GM20000 (cell line): ENCODE measurements around the gene CLIC5.

ENCODE experiments used
- DNase-seq: peaks from one replicate; pipeline ENCODE4 v3.0.0; 2012; ENCODE audit warnings: low spot score
- CTCF ChIP-seq: IDR thresholded peaks from 2 replicates; pipeline ENCODE4 v1.5.1; 2012; ENCODE audit warnings: mild to moderate bottlenecking, control low read depth; ENCODE audit errors: extremely low read depth, missing control alignments

CLIC5 gene

GRCh38 chr6:45946352-45946751, 69.3 kb downstream of the CLIC5 start:
- no peak for TF ChIP-seq CTCF
- no peak for DNase-seq

GRCh38 chr6:45942953-45943352, 72.7 kb downstream of the CLIC5 start:
- no peak for TF ChIP-seq CTCF
- DNase-seq, result no peak

- DNase-seq, result no peak
- TF ChIP-seq CTCF, result no peak
Measured at GRCh38 chr6:45933855-45934254, 81.8 kb downstream of the CLIC5 start.

GRCh38 chr6:45931232-45931631, 84.4 kb downstream of the CLIC5 start:
- no peak for TF ChIP-seq CTCF
- no peak for DNase-seq

- peak; percentile 97 for TF ChIP-seq CTCF
- peak; percentile 62 for DNase-seq
Measured at GRCh38 chr6:45930420-45931040, 85.1 kb downstream of the CLIC5 start.

DNA sequence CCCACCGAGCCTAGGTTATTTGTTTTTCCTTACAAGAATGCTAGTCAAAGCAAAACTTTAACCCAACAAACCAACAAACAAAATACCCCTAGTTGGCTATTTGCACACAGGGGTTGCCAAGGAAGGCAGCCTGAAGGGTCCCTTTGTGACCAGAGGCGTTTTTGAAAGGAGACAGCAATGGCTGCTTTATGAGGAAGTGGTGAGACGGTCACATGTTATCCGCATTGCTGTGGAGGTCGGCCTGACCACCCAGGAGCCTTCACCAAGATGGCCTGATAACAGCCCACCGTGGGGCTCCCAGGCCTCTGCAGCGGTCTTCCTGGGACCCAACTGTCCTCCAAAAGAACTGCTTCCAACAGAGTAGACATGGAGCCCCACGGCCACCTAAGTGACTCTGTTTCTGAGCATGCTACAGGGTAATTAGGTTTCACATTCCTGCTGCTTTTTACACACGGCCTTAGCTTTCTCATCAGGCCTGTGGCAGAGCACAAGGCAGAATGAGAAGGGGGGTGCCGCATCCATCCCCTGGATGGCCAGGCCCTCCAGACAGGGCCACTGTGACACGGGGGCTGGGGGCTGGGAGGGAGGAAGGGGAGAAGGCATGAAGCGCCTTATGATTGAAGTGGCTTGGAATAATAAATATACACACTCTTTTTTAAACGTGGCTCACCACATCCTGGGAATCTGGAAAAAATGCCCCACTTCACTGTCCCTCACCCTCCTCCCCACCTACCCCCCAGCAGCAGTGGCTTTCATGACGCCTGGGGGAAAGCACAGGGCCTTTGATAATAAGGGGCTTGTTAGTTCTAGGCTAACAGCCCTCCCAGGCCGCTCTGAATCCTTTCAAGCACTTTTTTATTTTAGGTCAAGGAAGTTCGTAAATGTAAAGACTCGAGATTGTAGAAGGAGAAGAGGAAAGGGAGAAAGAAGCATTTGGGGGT, 86.0 kb downstream of the CLIC5 start:
- no peak for TF ChIP-seq CTCF
- DNase-seq, result no peak

GRCh38 chr6:45928721-45929305, 86.8 kb downstream of the CLIC5 start:
- no peak for DNase-seq
- no peak for TF ChIP-seq CTCF
